OCI-LY7 (cell line): ENCODE measurements around the gene TEX13A.

Experiments
- CTCF ChIP-seq: fragments of 200-600 bp; sonication (generic); conservative IDR thresholded peaks from 2 replicates; pipeline ENCODE4 v1.5.1; 2014; ENCODE audit warnings: mild to moderate bottlenecking, antibody characterized with exemption, low read length, moderate library complexity, mixed read lengths
- EZH2phosphoT487 ChIP-seq: fragments of 200-600 bp; sonication (generic); IDR thresholded peaks from 2 replicates; pipeline ENCODE4 v1.6.1; 2018; ENCODE audit warnings: low read depth, borderline replicate concordance, mild to moderate bottlenecking, mixed run types, antibody characterized with exemption, low read length, moderate library complexity, mixed read lengths

- no peak for TF ChIP-seq CTCF
- no peak for TF ChIP-seq EZH2phosphoT487
Observed at GRCh38 chrX:105260291-105261043, 40.0 kb upstream of the TEX13A start.
